Raji (cell line): ENCODE data around the gene FBXW5.

Source experiments
- POLR2A ChIP-seq: IDR thresholded peaks from 2 replicates; pipeline ENCODE4 v1.6.1; 2011; ENCODE audit warnings: low read depth, low read length, control low read depth; ENCODE audit not compliant: insufficient read depth

Gene FBXW5, protein sequence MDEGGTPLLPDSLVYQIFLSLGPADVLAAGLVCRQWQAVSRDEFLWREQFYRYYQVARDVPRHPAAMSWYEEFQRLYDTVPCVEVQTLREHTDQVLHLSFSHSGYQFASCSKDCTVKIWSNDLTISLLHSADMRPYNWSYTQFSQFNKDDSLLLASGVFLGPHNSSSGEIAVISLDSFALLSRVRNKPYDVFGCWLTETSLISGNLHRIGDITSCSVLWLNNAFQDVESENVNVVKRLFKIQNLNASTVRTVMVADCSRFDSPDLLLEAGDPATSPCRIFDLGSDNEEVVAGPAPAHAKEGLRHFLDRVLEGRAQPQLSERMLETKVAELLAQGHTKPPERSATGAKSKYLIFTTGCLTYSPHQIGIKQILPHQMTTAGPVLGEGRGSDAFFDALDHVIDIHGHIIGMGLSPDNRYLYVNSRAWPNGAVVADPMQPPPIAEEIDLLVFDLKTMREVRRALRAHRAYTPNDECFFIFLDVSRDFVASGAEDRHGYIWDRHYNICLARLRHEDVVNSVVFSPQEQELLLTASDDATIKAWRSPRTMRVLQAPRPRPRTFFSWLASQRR

DNA sequence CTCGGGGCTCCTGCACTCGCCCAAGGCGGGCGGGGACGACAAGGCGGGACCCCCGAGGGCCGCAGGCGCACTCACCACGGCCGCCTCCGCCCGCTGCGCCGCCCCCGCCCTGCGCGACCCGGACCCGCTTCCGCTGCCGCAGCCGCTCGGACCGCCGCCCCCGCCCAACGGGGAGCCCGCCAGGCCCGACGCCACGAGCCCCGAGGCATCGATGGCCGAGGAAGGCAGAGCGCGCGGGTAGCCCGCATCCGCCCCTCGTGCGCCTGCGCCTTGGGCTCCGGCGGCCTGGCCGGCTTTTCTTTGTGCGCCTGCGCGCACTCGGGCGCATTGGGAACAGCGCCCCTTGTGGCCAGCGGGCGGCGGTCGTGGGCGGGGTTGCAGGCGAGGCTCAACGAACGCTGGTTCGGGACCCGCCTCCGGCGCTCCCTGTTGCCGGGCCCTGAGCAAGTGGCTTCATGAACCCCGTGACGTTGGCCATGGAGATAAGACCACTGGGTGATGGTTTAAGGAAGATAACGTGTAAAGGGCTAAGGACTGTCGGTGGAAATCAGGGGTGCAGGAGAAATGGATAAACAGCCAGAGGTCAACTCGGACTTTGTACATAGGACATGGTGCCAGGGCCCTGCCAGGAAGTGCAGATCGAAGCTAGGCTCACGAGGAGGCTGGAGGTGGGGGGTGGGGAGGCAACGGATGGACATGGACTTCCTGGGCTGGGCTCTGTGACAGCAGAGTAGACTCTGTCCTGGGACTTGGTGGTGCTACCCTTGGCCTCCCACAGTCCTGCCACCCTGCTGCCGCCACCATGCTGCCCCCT, at the start of gene FBXW5, which contains the start of gene C8G:
TSS of gene FBXW5 (minus strand) at position 220 of the 814 bp plus-strand sequence. CDS start 655 bp downstream, outside the sequence.
TSS of gene C8G (plus strand) at position 725 of the 814 bp plus-strand sequence. CDS start at position 803, 78 bp downstream.
- peak; percentile 72 for TF ChIP-seq POLR2A

DNA sequence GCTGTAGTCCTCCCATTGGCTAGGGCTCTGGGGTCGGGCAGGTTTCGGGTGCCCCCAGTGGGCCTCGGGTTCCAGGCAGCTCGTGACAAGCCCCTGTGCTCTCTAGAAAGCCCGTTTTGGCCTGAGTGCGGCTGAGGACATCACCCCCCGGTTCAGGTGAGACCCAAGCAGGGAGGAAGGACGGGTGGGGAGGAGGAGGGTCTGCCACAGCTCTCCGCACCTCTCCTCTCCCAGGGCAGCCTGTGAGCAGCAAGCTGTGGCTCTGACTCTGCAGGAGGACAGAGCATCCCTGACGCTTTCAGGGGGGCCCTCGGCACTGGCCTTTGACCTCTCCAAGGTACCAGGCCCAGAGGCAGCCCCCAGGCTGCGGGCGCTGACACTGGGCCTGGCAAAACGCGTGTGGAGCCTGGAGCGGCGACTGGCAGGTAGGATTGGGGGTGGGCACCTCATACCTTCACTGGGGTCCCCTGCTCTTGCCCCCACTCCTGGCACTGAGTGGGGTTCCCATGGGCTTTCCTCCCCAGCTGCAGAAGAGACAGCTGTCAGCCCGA, 48.4 kb upstream of the FBXW5 start:
- TF ChIP-seq POLR2A = no peak

- TF ChIP-seq POLR2A = peak; percentile 69
Observed at GRCh38 chr9:136991993-136992818, 47.7 kb upstream of the FBXW5 start, which contains the start of gene PAXX. PAXX (plus strand) TSS chr9:136992422; CDS start chr9:136992444, 22 bp downstream.

GRCh38 chr9:136990242-136990911, 45.8 kb upstream of the FBXW5 start:
- no peak for TF ChIP-seq POLR2A

DNA sequence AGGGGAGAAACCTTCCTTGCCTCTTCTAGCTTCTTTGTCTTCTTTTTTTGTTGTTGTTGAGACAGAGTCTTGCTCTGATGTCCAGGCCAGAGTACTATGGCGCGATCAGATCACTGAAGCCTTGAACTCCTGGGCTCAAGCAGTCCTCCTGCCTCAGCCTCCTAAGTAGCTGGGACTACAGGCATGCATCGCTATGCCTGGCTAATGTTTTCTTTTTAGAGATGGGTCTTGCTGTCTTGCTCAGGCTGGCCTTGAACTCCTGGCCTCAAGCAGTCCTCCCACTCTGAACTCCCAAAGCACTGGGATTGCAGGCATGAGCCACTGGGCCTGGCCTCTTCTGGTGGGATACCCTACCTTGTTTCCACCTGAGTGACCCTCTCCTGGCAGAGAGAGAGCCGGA, 44.3 kb upstream of the FBXW5 start:
- no peak for TF ChIP-seq POLR2A

GRCh38 chr9:136985853-136986252, 41.3 kb upstream of the FBXW5 start:
- no peak for TF ChIP-seq POLR2A

GRCh38 chr9:136985027-136985602, 40.6 kb upstream of the FBXW5 start:
- TF ChIP-seq POLR2A = no peak

DNA sequence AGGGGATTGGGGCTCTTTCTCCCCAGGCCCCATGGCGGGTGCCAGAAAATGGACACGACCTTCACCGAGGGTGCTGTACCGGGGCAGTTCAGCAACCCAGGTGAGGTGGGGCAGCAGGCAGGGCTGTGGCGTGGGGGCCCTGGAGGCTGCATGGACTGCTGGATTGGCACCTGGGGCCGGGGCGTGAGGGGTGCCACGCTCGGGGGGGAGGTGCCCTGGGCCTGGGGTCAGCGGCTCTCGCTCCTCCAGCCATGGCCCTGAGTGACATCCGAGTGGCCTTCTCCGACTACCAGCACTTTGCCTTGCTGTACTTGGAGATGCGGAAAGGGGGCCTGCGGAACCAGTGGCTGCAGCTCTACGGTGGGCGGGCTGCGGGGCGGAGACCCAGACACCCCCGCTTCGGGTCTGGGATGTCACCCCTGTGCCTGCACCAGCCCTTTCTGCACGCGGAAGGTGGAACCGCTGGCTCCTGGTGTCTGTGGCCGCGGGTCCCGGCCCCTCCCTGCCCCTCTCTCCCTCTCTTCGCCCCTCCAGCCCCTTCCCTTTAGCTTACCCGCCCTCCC, 40.0 kb upstream of the FBXW5 start:
- no peak for TF ChIP-seq POLR2A

- TF ChIP-seq POLR2A = no peak
Observed at GRCh38 chr9:136983656-136984314, 39.2 kb upstream of the FBXW5 start.

DNA sequence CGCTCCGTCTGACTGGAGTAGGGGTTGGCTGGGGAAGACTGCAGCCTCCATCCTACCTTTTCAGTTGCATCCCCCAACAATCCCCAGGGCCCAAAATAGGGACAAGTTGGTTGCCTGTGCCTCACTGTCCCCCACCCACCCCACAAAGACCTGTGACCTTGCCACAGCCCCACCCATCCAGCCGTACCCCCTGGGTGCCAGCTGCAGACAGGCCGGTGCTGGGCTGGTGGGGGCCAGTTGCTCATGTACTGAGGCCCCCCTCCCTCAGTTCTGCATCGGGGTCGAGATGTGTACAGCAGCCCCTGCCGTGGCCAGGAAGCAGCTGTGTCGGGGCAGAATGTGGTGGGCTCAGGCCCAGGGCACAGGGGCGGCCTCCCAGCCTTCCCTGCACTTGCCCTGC, 38.6 kb upstream of the FBXW5 start:
- TF ChIP-seq POLR2A = no peak

- TF ChIP-seq POLR2A = no peak
Observed at GRCh38 chr9:136982232-136983051, 37.9 kb upstream of the FBXW5 start, which contains the start of gene LCNL1. LCNL1 (plus strand) TSS chr9:136982993; CDS start chr9:136983587, 594 bp downstream.
